GM18867 (cell line): ENCODE measurements around the gene ITGB6.

Experiments
- ATAC-seq: cut with Tn5 transposase; IDR thresholded peaks from one replicate; pipeline ENCODE4 v1.9.1; 2021; ENCODE audit warnings: mild to moderate bottlenecking, moderate library complexity; ENCODE audit not compliant: unreplicated experiment

The ITGB6 gene

DNA sequence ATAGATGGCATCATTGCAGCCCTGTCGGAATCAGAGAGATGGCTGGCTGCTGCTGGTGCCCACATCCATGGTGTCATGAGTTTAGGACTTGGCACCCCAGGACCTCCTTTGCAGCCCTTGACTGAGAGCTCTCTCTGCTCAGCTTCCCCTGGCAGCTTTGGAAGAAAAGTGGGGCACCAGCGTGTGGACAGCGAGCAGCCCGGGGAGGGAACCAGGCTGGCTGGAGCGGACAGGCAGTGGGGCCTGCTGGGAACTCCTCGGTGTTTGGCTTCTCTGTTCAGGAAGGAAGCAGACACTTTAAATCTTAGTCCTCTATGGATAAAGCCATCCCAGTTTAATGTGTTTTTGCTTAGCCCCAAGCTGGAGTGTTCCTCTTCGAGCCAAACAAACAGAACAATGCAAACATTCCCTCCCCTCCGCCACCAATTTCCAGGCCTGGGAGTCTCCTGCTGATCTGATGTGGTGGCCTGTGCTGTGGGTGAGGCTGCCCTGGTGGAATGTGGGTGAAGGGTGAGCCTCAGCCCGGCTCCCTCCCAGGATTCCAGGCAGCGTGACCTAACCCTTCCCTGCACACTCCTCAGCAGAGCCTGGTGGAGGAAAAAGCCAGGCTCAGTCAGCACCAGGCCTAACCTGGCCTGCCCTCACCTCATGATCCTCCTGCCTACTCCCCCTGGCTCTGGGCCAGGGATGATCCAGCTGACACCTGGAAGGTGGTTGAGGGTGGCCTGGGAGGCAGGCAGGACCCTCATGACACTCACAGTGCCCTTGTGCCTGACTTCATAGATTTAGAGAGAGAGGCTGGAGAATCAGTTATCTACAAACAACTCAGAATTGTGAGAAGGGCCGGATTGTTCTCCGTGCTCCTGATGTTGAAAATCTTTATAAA, 21.6 kb upstream of the ITGB6 start:
- no peak for ATAC-seq

GRCh38 chr2:160220545-160221009, 20.5 kb upstream of the ITGB6 start:
- no peak for ATAC-seq

DNA sequence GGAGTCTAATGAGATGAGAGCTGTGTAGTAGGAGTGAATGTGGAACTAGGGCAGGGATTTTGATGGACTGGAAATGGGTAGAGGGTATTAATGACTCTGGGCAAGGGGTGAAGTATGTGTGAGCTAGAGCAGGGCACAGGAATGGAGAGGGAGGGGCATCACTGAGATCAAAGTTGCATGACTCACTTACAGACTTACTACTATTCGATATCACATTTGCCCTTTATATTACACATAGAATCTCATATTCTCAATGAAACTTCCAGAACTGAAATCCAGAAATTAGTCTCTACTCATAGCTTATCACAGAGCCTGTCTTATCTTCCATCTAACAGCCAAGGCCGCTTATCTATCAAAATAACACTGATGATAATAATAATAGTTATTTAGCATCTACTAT, 20.0 kb upstream of the ITGB6 start:
- ATAC-seq: no peak

- ATAC-seq: no peak
Measured at GRCh38 chr2:160214461-160215445, 14.7 kb upstream of the ITGB6 start.

GRCh38 chr2:160213511-160213910, 13.4 kb upstream of the ITGB6 start:
- no peak for ATAC-seq

- ATAC-seq: peak; percentile 96
Measured at GRCh38 chr2:160210599-160211138, 10.6 kb upstream of the ITGB6 start.

DNA sequence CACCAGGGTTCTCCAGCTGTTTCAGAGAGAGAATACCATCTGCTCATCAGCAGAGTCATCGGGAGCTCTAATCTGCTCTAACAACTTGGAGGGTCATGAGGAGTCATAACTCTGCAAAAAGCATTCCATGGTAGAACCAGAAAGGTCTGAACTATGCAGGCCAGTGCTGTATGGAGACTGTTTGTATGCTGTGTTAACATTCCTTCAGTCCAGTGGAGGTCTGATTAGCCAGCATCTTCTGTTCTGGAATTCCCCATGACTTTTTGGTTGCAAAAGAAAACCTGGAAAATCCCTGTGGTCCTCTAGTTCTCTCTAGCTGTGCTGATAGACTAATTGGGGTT, 9.4 kb upstream of the ITGB6 start:
- no peak for ATAC-seq

- no peak for ATAC-seq
Measured at GRCh38 chr2:160208655-160209515, 8.8 kb upstream of the ITGB6 start.

- peak; percentile 31 for ATAC-seq
Measured at GRCh38 chr2:160207804-160208654, 8.0 kb upstream of the ITGB6 start.

GRCh38 chr2:160207271-160207670, 7.2 kb upstream of the ITGB6 start:
- no peak for ATAC-seq

- no peak for ATAC-seq
Measured at GRCh38 chr2:160206436-160206835, 6.4 kb upstream of the ITGB6 start.

GRCh38 chr2:160205505-160205904, 5.4 kb upstream of the ITGB6 start:
- ATAC-seq: no peak

DNA sequence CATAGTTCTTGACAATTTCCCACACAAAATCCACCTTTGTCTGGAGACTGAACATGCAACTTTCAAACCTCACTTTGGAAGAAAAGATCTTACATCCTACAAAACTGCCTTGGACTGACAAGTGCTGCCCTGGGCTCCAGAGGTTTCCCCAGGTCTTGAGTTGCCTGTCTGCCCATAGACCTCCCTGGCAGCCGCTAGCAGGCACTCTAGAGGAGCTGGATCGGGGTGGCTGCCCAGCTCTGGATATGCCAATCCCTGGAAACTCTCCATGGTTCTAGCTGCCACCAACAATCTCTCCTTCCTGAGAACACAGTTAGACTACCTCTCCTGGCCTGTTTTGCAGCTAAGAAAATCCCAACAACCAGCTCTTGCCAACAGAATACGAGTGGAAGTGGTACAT, 3.4 kb upstream of the ITGB6 start:
- ATAC-seq: no peak

DNA sequence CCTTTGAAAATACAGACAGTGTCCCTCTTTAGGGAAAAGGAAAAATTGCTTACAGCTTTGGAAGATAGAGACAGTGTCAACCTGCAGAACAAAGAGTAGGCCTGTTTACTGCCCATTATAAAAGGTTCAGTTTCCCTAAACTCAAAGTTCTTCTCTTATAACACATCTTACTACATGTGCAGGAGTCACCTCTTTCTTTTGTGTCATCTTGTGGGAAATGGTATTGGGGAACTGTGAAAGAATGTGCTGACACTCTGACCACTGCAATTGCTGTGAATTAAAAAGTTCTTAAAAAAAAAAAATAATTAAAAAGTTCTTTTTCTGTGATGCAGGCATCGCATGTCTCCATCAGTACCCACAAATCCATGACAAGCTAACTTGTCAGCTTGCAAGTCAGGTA, 2.9 kb upstream of the ITGB6 start:
- ATAC-seq: no peak

- ATAC-seq: no peak
Measured at GRCh38 chr2:160201849-160202539, 1.9 kb upstream of the ITGB6 start.

GRCh38 chr2:160200921-160201320, 849 bp upstream of the ITGB6 start:
- no peak for ATAC-seq

DNA sequence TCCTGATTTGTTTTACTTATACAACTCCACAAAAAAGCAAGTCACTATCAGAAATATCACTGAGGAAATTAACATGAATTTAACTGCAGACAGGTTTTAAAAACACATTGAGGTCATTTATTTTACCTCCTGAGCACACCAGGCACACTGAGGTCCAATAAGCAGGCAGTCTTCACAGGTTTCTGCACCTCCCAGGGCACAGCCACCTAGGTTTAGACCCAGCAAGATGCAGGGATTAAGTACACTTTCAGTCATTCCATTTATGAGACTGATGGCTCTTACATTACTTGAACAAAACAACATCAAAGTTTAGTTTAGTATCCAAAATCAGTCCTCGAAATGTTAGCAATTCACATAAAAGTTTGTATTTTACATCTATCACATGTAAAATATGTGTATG, 1.0 kb downstream of the ITGB6 start:
- no peak for ATAC-seq

GRCh38 chr2:160197587-160197986, 2.5 kb downstream of the ITGB6 start:
- ATAC-seq: no peak

DNA sequence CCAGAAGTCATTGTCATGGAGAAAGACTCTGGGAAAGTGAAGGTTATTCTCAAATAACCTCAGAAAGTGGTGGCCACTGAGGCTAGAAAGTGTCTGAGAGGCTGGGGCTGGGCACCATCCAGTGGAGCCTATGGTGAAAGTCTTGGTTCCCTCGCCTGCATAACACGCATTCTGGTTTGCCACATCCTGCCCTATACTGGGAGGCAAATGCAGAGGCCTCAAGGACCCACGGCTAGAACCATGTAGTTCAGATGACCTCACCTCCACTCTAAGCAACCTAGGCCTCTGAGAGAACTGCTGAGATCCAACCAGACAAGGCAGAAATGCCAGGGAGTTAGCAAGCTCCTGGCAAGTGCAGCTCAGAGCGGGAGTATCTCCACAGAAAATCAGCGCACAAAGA, 5.1 kb downstream of the ITGB6 start:
- ATAC-seq: no peak
